Natural killer cell treated with Interleukin-12 subunit alpha and Interleukin-12 subunit beta and Interleukin-15 and Interleukin-18, amount 100 ng/mL, for 72 hours (primary cell): Measurements from ENCODE around the gene TEAD1. TPM values are rescaled to one million over a fixed set of nuclear protein-coding genes. Genes with fewer than 3 reads are reported as not detected.

Experiments used
- ATAC-seq, 2 donors: fragments of 150-1000 bp; cut with Tn5 transposase in 1 of 2; sonication (Bioruptor Pico), chemical (Tn5 transposase) in 1 of 2; 2 replicates each; pipeline ENCODE4 v1.10.0; 2021
- DNase-seq: peaks from one replicate; pipeline ENCODE4 v3.0.0; 2022; ENCODE audit warnings: low spot score
- H3K27ac Mint-ChIP-seq, 2 donors: 1 replicate in 1 of 2; 2 replicates in 1 of 2; pipeline ENCODE4 v1.8.0; 2022; ENCODE audit warnings: mixed read lengths in 2 of 2, mild to moderate bottlenecking in 1 of 2, moderate library complexity in 1 of 2
- H3K27me3 Mint-ChIP-seq, 2 donors: 1 replicate in 1 of 2; 2 replicates in 1 of 2; pipeline ENCODE4 v1.8.0; 2022; ENCODE audit warnings: mixed read lengths in 2 of 2
- H3K36me3 Mint-ChIP-seq: one replicate; pipeline ENCODE4 v1.8.0; 2022; ENCODE audit warnings: mixed read lengths
- H3K4me1 Mint-ChIP-seq, 2 donors: 1 replicate in 1 of 2; 2 replicates in 1 of 2; pipeline ENCODE4 v1.8.0; 2022; ENCODE audit warnings: low read depth in 2 of 2, mixed read lengths in 2 of 2, mild to moderate bottlenecking in 1 of 2
- H3K4me3 Mint-ChIP-seq: one replicate; pipeline ENCODE4 v1.8.0; 2022; ENCODE audit warnings: mixed read lengths
- H3K9me3 Mint-ChIP-seq: 2 replicates; pipeline ENCODE4 v1.8.0; 2022; ENCODE audit warnings: mixed read lengths
- total RNA-seq, 2 donors: library from RNA; stranded (reverse); gene quantifications; one replicate each; pipeline ENCODE4 v1.2.3, GENCODE V29; 2022

TEAD1 gene
- total RNA-seq, 2 donors from 2014 or later, result 0.06 TPM; not detected in 1

DNA sequence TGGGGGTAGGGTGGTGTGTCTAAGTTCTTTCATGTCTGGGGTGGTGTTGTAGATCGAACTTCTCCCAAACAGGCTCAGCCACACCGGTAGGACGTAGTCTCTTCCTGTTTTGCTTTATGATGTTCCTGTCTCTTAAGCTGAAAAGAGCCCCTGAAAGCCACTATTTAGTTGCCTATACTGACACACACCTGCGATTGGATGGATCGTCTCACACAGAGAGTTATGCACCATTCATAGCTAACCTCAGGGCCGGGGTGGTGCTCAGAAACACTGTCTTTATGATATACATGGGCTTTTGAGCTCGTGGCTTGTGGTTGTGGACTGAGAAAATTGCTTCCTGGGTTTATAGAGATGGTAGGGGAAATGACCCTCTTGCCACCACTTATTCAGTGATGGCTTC lies 137.6 kb downstream of the TEAD1 start:
- H3K36me3 Mint-ChIP-seq, result no peaks in the 10 kb centered on the region
- no peak overlapping the region for H3K27ac Mint-ChIP-seq
- no peak overlapping the region for H3K4me3 Mint-ChIP-seq
- peaks cover 0 to 3% of the 10 kb centered on the region in 2 donors for H3K4me1 Mint-ChIP-seq
- peaks cover 34 to 38% of the 10 kb centered on the region in 2 donors for H3K27me3 Mint-ChIP-seq
- no peak for ATAC-seq
- DNase-seq, result no peak
- H3K9me3 Mint-ChIP-seq, result no peaks in the 10 kb centered on the region

DNA sequence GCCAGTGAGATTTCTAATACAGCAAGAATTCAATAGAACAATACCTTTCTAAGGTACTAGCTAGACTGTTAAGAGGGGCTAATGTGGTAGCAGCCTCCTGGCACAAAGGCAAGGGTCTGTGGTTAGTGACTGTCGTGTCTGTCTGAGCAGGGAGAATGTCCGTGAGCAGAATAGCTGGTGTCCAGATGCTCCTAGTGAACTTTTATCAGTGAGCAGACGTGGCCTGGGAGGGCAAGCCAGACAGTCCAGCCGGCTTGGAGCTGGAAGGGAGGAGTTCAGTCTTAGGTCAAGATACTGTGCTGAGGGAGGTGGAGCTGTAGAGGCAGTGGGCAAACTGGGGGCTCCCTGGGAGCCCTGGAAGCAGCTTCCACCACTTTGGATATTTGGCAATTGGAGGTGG lies 138.6 kb downstream of the TEAD1 start:
- ATAC-seq, result no peak
- H3K4me3 Mint-ChIP-seq, result no peak overlapping the region
- H3K27me3 Mint-ChIP-seq, result peaks cover 26 to 36% of the 10 kb centered on the region in 2 donors
- DNase-seq, result no peak
- no peak overlapping the region for H3K27ac Mint-ChIP-seq
- H3K4me1 Mint-ChIP-seq, result peaks cover 0 to 3% of the 10 kb centered on the region in 2 donors
- no peaks in the 10 kb centered on the region for H3K9me3 Mint-ChIP-seq
- H3K36me3 Mint-ChIP-seq, result no peaks in the 10 kb centered on the region

DNA sequence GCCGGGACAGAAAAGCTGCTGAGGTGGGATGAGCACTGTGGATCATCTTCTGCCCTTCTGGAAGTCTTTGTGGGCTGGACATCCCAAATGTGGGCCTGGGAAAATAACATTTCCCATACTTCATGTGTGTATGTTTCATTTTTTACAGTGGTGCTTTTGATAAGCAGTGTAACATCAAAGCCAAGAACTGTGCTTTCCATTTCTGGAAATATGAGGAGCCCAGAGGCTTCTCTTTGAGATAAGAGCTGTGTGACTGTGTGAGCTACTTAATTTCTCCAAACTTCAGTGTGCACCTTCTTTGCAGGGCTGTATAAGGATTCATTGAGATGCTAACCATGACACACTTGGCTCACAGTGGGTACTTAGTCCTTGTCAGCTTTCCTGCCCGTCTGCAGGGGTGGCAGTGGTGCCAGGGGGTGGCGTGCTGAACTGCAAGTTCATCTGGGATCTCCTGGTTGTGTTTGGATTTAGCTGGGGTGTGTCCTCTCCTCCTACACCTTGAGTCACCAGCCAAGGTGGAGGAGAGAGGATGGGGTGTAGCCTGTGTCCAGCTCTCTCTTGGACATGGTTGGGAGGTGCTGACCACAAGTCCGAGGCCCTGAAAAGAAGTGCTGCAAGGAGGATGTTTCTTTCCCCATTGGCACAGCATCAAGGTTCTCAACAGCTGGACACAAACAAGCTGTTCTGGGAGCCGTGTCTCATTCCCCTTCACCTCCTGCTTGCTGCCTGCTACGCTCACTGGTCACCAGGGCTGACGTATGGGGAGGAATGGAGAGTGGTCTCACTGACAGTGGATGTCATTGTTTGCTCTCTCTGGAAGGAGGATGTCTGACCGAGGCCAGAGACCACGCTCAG lies 139.4 kb downstream of the TEAD1 start:
- no peaks in the 10 kb centered on the region for H3K9me3 Mint-ChIP-seq
- H3K27me3 Mint-ChIP-seq, result peaks cover 28 to 36% of the 10 kb centered on the region in 2 donors
- no peak overlapping the region for H3K4me3 Mint-ChIP-seq
- peaks cover 0 to 3% of the 10 kb centered on the region in 2 donors for H3K4me1 Mint-ChIP-seq
- DNase-seq, result no peak
- H3K36me3 Mint-ChIP-seq, result no peaks in the 10 kb centered on the region
- ATAC-seq, result no peak
- no peak overlapping the region for H3K27ac Mint-ChIP-seq

DNA sequence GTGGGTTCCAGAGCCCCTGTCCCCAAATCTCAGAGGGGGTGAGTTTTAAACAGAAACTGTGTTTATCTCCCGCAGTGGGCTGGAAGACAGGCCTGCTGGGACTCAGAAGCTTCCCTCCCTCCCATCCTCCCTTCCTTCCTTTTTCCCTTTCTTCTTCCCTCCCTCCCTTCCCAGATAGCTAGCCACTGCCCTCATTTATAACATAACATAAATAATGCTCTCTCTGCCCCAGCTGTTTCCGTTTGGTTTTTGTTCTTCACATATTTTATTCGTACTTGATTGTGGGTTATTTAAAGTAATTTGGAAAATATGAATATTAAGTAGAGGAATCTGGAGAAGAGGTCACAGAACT lies 140.9 kb downstream of the TEAD1 start:
- DNase-seq, result no peak
- ATAC-seq, result no peak
- Mint-ChIP-seq H3K27me3 (peaks cover 30 to 36% of the 10 kb centered on the region in 2 donors), H3K4me3 (no peak overlapping the region), H3K9me3 (no peaks in the 10 kb centered on the region), H3K27ac (no peak overlapping the region), H3K4me1 (peaks cover 0 to 3% of the 10 kb centered on the region in 2 donors), H3K36me3 (no peaks in the 10 kb centered on the region)

DNA sequence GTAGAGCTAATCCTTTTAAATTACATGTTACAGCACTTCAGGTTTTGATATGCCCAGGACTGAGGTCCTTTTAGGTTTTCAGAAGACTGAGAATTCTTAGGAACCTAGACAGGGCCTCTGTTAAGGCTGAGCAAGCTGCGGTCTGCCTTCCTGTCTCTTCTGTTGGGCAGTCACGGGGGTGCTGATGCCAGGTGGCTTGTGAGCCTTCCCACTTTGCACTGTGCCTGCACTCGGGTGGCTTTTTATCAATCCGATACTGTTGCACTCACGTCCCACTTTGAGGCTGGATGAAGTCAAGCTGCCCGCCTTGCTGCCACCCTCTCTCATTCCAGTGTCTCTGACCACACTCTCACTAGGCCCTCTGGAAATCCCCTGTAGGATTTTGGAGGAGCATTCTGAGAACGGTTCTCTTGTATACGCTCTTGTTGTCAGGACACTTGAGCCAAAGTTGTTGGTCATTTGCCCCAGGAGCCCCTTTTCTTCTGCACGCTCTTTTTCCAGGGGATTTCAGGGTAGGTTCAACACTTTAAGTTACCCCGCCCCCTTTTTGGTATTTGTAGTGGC lies 141.8 kb downstream of the TEAD1 start:
- Mint-ChIP-seq H3K27me3 (peaks cover 30 to 36% of the 10 kb centered on the region in 2 donors), H3K4me1 (peaks cover 0 to 3% of the 10 kb centered on the region in 2 donors), H3K9me3 (no peaks in the 10 kb centered on the region), H3K4me3 (no peak overlapping the region), H3K36me3 (no peaks in the 10 kb centered on the region), H3K27ac (no peak overlapping the region)
- DNase-seq (no peak), ATAC-seq (no peak)

DNA sequence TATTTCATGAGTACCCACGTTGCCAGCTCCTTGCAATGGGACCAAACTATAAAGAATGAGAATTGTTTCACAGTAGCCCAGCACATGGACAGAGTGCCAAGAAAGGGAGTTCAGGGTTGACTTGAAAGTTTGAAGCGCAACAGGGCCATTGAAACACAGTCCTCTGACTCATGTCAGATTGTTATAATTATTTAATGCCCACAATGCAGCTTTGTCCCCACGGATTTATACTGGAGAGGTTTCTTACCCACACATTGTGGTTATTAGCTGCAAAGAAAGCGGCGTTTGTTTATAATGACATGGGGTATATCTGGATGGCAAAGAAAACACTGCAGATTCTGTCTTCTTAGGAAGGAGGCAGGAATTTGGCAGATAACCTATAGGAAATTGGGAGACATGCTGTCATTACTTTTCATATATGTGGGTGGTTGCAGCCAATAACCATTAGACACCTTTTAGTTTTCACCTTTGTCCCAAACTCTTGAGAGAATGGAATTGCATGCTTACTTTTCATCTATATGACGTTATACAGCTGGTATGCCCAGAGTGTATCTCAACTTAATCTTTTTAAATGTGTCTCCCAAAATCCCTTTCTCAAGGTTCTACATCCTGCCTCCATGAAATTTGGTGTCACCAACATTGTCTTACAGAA lies 143.6 kb downstream of the TEAD1 start:
- Mint-ChIP-seq H3K4me1 (no peaks in the 10 kb centered on the region), H3K36me3 (no peaks in the 10 kb centered on the region), H3K27ac (no peak overlapping the region), H3K4me3 (no peak overlapping the region), H3K9me3 (no peaks in the 10 kb centered on the region), H3K27me3 (peaks cover 29 to 35% of the 10 kb centered on the region in 2 donors)
- no peak for DNase-seq
- no peak for ATAC-seq

DNA sequence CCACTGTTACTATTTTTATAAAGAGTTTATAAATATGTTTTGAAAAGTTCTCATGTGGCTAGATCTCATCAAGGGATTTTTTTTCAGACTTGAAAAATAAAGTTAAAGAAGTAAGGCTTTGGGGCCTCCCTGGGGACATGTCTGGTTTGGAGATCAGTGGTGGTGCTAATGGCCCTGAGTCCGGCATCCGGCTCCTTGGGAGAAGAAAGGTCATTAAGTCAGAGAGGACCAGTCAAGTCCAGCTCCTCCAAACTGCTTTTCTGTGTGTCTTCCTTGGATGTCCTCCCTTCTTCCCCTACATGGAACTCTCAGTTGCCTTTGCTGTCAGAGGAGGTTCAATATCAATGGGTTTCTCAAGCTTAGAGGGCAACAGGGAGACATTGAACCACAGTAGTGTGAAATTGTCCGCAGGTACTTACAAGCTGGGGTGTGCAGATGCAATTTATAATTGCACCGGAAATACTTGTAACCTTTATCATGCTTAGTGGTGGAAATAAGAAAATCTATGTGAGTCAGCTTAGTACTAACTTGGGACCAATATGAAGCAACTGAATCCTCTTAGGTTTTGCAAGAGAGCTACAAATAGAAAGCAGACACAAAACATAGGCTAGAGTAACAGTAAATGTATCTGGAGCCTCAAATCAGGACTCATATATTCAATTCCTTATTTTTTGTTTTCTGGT lies 144.3 kb downstream of the TEAD1 start:
- H3K9me3 Mint-ChIP-seq, result no peaks in the 10 kb centered on the region
- no peaks in the 10 kb centered on the region for H3K4me1 Mint-ChIP-seq
- peaks cover 30 to 38% of the 10 kb centered on the region in 2 donors for H3K27me3 Mint-ChIP-seq
- H3K27ac Mint-ChIP-seq, result no peak overlapping the region
- no peak overlapping the region for H3K4me3 Mint-ChIP-seq
- ATAC-seq (no peak), DNase-seq (no peak)
- no peaks in the 10 kb centered on the region for H3K36me3 Mint-ChIP-seq

DNA sequence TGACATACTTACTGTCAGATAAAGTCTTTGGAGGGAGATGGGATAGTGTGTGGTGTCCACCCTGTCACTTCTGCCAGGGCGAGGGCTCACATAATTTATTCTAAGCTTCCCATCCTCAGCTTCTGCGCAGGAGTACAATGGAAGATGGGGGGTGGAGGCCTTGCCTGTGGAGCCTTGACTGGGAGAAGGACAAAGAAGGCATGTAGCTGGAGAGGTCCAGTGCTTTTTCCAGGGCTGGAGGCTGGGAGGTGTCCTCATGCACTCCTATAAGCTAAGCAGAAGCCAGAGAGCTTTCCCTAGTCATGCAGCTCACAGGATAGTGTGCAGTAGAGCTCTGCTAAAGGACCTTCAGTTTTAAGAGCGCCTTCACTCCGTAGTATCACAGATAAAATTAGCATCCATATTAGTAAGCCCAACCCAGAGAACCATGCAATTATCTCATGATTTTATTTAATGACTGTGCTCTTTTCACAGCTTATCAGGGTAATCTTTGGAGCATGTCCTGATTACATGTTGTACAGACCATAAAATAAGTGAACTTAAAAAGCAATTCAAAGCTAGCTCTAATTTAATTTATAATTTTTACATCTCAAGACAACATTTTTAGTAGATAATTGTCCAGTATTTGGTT lies 148.3 kb downstream of the TEAD1 start:
- Mint-ChIP-seq H3K27me3 (peaks cover 25 to 55% of the 10 kb centered on the region in 2 donors), H3K4me3 (no peak overlapping the region), H3K36me3 (no peaks in the 10 kb centered on the region), H3K9me3 (no peaks in the 10 kb centered on the region), H3K4me1 (no peaks in the 10 kb centered on the region), H3K27ac (no peak overlapping the region)
- no peak for DNase-seq
- no peak for ATAC-seq

DNA sequence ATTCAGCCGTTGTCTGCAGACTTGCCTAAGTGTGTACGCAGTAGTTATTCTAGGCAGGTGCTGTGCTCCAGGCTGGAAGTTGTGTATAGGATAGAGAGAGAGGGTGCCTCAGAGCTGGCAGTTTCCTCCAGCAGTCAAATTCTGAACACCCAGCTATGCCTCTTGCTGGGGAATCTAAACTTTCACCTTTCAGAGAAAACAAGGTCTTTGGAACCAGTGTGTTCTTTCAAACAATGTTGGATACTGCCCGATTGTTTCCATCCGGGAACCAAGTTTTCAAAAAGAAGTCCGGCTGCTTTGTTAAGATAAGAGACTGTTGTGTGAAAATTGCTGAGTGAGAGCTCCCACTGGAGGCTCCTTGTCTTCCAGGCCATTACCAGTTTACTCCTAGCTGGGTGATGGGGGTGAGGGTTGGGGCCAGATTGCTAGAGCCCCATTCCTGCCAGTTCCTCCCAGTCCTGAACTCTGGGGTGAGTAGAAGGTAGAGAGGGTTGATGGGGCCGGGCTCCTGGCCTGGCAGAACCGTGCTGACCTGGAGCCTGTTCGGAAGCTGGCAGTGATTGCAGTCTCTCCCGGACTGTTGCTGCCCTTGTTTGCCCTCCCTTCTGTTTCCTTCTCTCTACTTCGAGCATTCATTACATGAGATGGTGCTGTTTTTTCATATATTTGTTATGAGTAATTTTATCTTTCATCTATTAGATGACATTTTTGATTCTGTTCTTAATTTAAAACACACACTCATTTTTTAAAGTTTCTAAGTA lies 150.2 kb downstream of the TEAD1 start:
- DNase-seq (no peak), ATAC-seq (no peak)
- Mint-ChIP-seq H3K27me3 (peaks cover 37 to 69% of the 10 kb centered on the region in 2 donors), H3K4me3 (no peak overlapping the region), H3K27ac (no peak overlapping the region), H3K9me3 (no peaks in the 10 kb centered on the region), H3K4me1 (peaks cover 4 to 15% of the 10 kb centered on the region in 2 donors), H3K36me3 (no peaks in the 10 kb centered on the region)

DNA sequence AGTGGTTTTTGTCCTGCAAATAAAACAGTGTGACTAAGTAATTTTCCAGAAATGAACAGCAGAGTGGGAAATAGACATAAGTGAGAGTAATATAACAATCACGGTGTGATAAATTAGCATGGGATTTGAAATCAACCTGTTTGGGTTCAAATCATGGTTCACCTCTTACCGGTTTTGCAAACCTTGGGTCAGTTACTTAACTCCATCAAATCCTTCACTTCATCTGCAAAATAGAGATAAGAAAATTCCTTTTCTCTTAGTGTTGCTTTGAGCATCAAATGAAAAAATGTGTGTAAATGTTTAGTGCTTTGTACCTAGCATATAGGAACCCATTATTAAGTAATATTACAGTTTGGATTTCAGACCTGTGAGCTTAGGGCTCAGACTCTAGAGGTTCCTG lies 152.2 kb downstream of the TEAD1 start:
- Mint-ChIP-seq H3K27ac (no peak overlapping the region), H3K9me3 (no peaks in the 10 kb centered on the region), H3K4me3 (no peak overlapping the region), H3K36me3 (no peaks in the 10 kb centered on the region), H3K27me3 (peaks cover 50 to 81% of the 10 kb centered on the region in 2 donors), H3K4me1 (peaks cover 4 to 19% of the 10 kb centered on the region in 2 donors)
- ATAC-seq, result no peak
- DNase-seq, result no peak

DNA sequence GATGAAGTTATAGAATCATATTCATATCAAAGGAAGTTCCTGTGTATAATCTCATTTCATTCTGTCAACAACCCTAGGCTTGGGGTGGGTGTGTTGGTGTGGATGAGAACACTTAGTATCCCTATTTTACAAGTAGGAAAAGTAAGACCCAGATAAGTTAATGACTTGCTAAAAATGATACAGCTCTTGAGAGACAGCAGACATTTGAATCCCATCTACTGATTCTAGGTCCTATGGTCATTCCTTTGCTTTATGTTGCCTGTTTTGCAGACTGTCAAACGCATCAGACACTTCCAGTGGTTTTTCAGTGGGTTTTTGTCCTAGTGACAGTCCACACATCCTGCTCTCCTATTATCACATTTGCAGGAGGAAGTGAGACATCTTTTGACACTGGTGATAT lies 153.1 kb downstream of the TEAD1 start:
- no peak for DNase-seq
- H3K27me3 Mint-ChIP-seq, result peaks cover 45 to 73% of the 10 kb centered on the region in 2 donors
- no peak overlapping the region for H3K27ac Mint-ChIP-seq
- peaks cover 4 to 19% of the 10 kb centered on the region in 2 donors for H3K4me1 Mint-ChIP-seq
- H3K9me3 Mint-ChIP-seq, result no peaks in the 10 kb centered on the region
- no peak overlapping the region for H3K4me3 Mint-ChIP-seq
- H3K36me3 Mint-ChIP-seq, result no peaks in the 10 kb centered on the region
- peak in 1 of 2 donors; percentile 48 for ATAC-seq

DNA sequence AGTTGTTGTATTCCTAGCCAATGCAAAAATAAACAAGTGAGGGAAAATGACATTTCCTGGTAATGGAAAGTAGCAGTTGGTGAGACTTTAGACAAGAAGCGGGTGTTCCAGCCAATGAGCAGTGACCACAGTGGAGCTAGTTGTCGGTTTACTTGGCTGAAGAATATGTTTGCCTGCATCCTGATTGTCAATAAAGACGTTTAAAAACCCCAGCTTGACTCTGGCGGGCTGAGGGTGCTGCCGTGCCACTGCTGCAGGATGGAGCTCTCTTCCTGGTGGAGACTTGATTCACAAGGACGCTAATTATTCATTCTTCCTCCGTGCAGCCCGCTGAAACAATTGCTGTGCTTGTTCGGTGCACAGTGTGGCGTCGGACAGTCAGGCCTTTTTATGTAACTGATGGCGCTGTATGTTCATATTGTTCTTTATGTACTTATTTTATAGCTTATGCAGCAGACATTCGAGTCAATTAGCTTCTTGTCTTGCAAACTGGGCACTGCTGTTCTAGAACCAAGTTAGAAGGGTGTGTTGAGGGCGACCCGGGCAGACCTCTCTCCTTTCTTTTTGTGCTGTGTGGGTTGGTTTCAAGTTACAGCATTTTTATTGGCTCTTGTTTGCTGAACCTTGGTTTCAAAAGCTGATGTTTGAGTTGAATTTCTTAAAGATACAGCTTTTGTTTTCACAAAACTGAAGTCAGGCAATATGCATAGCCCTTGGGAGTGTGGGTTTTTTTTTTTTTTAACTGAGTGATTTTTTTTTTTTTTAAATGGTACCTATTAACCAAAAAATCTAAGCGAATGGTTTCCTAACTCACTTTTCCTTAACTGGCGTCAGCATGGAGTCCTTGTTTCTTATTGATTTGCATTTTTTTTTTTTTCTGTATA lies 153.9 kb downstream of the TEAD1 start:
- Mint-ChIP-seq H3K4me3 (peak overlapping the region; percentile 30), H3K36me3 (no peaks in the 10 kb centered on the region), H3K4me1 (peaks cover 4 to 19% of the 10 kb centered on the region in 2 donors), H3K9me3 (no peaks in the 10 kb centered on the region), H3K27ac (no peak overlapping the region), H3K27me3 (peaks cover 44 to 73% of the 10 kb centered on the region in 2 donors)
- DNase-seq (no peak), ATAC-seq (no peak)
